ENCODE results near the gene KRTAP12-3. TPM values are rescaled to one million over a fixed set of nuclear protein-coding genes. Genes with fewer than 3 reads are reported as not detected.

Gene KRTAP12-3
- total and polyA plus RNA-seq, 10 of the 15 experiments (the other 5 are each of a cell fraction or from before 2014, with no cell fraction given) = not detected

DNA sequence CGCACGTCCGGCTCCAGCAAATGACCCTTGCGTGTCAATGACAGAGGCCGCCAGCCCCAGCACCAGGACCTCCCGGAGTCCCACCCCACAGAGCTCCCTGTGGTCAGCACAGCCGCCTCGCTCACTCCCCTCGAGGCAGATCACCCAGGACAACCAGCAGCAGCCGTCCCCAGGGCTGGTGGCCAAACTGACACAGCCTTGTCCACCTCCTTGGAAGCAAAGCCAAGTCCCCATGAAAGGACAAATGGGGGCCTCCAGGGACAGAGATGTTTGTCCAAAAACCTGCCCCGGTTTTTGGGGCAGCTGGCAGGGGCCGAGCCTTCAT lies 18.4 kb upstream of the KRTAP12-3 start:
- ChIA-PET POLR2A (no interaction called here), SMC1A (ENCODE audit: uncharacterized antibody, unreplicated experiment) (no interaction called here), CTCF (no interaction called here), RAD21 (ENCODE audit: unreplicated experiment) (no interaction called here)
- ATAC-seq (no peak), FAIRE-seq (no peak), DNase-seq (ENCODE audit: low read depth, low spot score) (no peak)
- TF ChIP-seq ETV6 (conservative IDR thresholded peaks at IDR 0.05 in 1 of 2, IDR thresholded peaks at IDR 0.05 in 1 of 2; ENCODE audit: borderline replicate concordance in 1 of 2, low read depth in 1 of 2) = no peak
- TF ChIP-seq NFIC (IDR thresholded peaks at IDR 0.05; ENCODE audit: low read depth, low read length) = no peak
- no peak for TF ChIP-seq NFYB (IDR thresholded peaks at IDR 0.05; ENCODE audit: insufficient read depth, low read depth, low read length)
- TF ChIP-seq JUNB (IDR thresholded peaks at IDR 0.05) = no peak
- TF ChIP-seq SREBF1 (IDR thresholded peaks at IDR 0.05; ENCODE audit: low read length) = no peak
- TF ChIP-seq MYB (IDR thresholded peaks at IDR 0.05; ENCODE audit: borderline replicate concordance, low read depth, low read length) = no peak
- TF ChIP-seq CREM (IDR thresholded peaks at IDR 0.05; ENCODE audit: low read depth) = no peak
- TF ChIP-seq IKZF2 (IDR thresholded peaks at IDR 0.05) = no peak
- in situ Hi-C loops (cut with MboI) = no loop called here
- Histone ChIP-seq H3K9me3 (replicated peaks; ENCODE audit: control insufficient read depth, insufficient read depth, low read length) (peaks cover 1% of the 10 kb centered on the region; the same call in 1 of the 3 replicates), H3K79me2 (ENCODE audit: control insufficient read depth, insufficient read depth, low read length) (no peaks in the 10 kb centered on the region), H3K27me3 (replicated peaks in 1 of 2; ENCODE audit: control insufficient read depth in 2 of 2, insufficient read depth in 2 of 2, low read length in 1 of 2) (no peaks in the 10 kb centered on the region), H3K4me3 (no peak overlapping the region), H3K36me3 (ENCODE audit: control insufficient read depth in 2 of 2, insufficient read depth in 2 of 2, low read length in 1 of 2) (no peaks in the 10 kb centered on the region), H3K4me1 (ENCODE audit: control insufficient read depth, insufficient read depth, low read length) (no peaks in the 10 kb centered on the region), H3K9ac (ENCODE audit: control insufficient read depth, insufficient read depth, low read length) (no peak overlapping the region), H3K4me2 (ENCODE audit: control insufficient read depth, insufficient read depth) (no peak overlapping the region), H4K20me1 (ENCODE audit: control insufficient read depth, insufficient read depth) (no peaks in the 10 kb centered on the region), H2AFZ (ENCODE audit: control insufficient read depth, low read depth, low read length) (no peak overlapping the region), H3K27ac (ENCODE audit: control insufficient read depth, insufficient read depth) (no peak overlapping the region)
- intact Hi-C loops (cut with micrococcal nuclease; ENCODE audit: unreplicated experiment) = no loop called here
- 59% methylated on average over 12 of the region's 12 CpGs for WGBS (ENCODE audit: insufficient coverage, insufficient replicate concordance, low lambda C conversion rate, missing lambda C conversion rate)
- BruUV-seq (replicated peaks) = no TSS peak

DNA sequence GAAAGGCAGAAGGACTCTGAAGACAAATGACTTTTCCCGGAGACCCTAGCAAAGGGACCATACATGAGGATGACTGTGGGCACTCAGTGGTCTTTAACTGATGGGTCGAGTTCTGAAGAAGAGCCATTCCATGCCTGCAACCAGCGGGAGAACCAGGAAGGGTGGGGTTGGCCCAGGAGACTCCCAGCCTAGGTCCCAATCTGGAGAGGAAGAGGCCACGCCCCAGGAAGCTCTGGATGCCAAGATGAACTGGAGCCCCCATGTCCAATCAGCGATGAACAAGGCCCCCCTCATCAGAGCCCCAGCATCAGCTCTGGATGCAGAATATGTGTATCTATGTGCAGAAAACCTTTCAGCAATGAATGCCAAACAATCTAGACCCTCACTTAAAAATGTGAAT lies 17.0 kb upstream of the KRTAP12-3 start:
- no TSS peak for BruUV-seq (replicated peaks)
- 52% methylated on average over 5 of the region's 5 CpGs for WGBS (ENCODE audit: insufficient coverage, insufficient replicate concordance, low lambda C conversion rate, missing lambda C conversion rate)

More for the DNA sequence above, 17.0 kb upstream of the KRTAP12-3 start:
- RAD21 ChIA-PET (ENCODE audit: unreplicated experiment) = no interaction called here
- FAIRE-seq (no peak), DNase-seq (ENCODE audit: low read depth, low spot score) (no peak), ATAC-seq (no peak)
- TF ChIP-seq, protein P1, sequence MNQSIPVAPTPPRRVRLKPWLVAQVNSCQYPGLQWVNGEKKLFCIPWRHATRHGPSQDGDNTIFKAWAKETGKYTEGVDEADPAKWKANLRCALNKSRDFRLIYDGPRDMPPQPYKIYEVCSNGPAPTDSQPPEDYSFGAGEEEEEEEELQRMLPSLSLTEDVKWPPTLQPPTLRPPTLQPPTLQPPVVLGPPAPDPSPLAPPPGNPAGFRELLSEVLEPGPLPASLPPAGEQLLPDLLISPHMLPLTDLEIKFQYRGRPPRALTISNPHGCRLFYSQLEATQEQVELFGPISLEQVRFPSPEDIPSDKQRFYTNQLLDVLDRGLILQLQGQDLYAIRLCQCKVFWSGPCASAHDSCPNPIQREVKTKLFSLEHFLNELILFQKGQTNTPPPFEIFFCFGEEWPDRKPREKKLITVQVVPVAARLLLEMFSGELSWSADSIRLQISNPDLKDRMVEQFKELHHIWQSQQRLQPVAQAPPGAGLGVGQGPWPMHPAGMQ (IDR thresholded peaks at IDR 0.05; ENCODE audit: borderline replicate concordance) = no peak
- TF ChIP-seq WRNIP1 (IDR thresholded peaks at IDR 0.05; ENCODE audit: borderline replicate concordance, low read depth, low read length) (no peak), KAT2A (conservative IDR thresholded peaks at IDR 0.05; ENCODE audit: control insufficient read depth, low read depth, low read length) (no peak), CBFB (IDR thresholded peaks at IDR 0.05; ENCODE audit: low read depth) (no peak), TBL1XR1 (IDR thresholded peaks at IDR 0.05; ENCODE audit: low read depth, low read length) (no peak), ZZZ3 (IDR thresholded peaks at IDR 0.05; ENCODE audit: control insufficient read depth, insufficient read length, low read depth) (no peak)
- POLR2A ChIA-PET = no interaction called here
- CTCF ChIA-PET = no interaction called here
- no peak overlapping the region for H3K9ac ChIP-seq (ENCODE audit: control insufficient read depth, insufficient read depth, low read length)
- no peaks in the 10 kb centered on the region for H3K79me2 ChIP-seq (ENCODE audit: control insufficient read depth, insufficient read depth, low read length)
- SMC1A ChIA-PET (ENCODE audit: uncharacterized antibody, unreplicated experiment) = no interaction called here
- intact Hi-C loops (cut with micrococcal nuclease; ENCODE audit: unreplicated experiment) = no loop called here
- no peak overlapping the region for H2AFZ ChIP-seq (ENCODE audit: control insufficient read depth, low read depth, low read length)
- no peaks in the 10 kb centered on the region for H3K27me3 ChIP-seq (replicated peaks in 1 of 2; ENCODE audit: control insufficient read depth in 2 of 2, insufficient read depth in 2 of 2, low read length in 1 of 2)
- in situ Hi-C loops (cut with MboI) = no loop called here
- H4K20me1 ChIP-seq (ENCODE audit: control insufficient read depth, insufficient read depth) = no peaks in the 10 kb centered on the region
- H3K36me3 ChIP-seq (ENCODE audit: control insufficient read depth in 2 of 2, insufficient read depth in 2 of 2, low read length in 1 of 2) = no peaks in the 10 kb centered on the region
- no peak overlapping the region for H3K4me2 ChIP-seq (ENCODE audit: control insufficient read depth, insufficient read depth)
- no peak overlapping the region for H3K4me3 ChIP-seq
- H3K9me3 ChIP-seq (replicated peaks; ENCODE audit: control insufficient read depth, insufficient read depth, low read length) = peaks cover 1% of the 10 kb centered on the region; the same call in 1 of the 3 replicates
- H3K27ac ChIP-seq (ENCODE audit: control insufficient read depth, insufficient read depth) = no peak overlapping the region
- no peaks in the 10 kb centered on the region for H3K4me1 ChIP-seq (ENCODE audit: control insufficient read depth, insufficient read depth, low read length)
